A549 (cell line): Measurements from ENCODE around the gene TOE1. TPM values are rescaled to one million over a fixed set of nuclear protein-coding genes. Genes with fewer than 3 reads are reported as not detected.
"Not testable (repeated sequence)": the region's sequence is repeated elsewhere in the genome, so short reads cannot be mapped to it uniquely, and the experiment has no call there.

Experiments used
- ATAC-seq, 2 experiments: fragments of 200-7000 bp in 1 of 2; fragments of >200 bp in 1 of 2; cut with Nextera tagmentation in 1 of 2; cut with Tn5 transposase in 1 of 2; 3 replicates each; pipeline versions ENCODE4 v1.8.0 to v1.9.1; 2018 to 2020; ENCODE audit warnings: mild to moderate bottlenecking in 1 of 2, moderate library complexity in 1 of 2
- CTCF ChIA-PET: fragments of 300-600 bp; sonication (Branson Sonifier 250); formaldehyde crosslinking; extraction: SDS; loops from one replicate; lab custom pipeline; 2021; ENCODE audit warnings: antibody characterized with exemption, inconsistent platforms; lab: Yijun Ruan, JAX
- POLR2A ChIA-PET: fragments of 350-600 bp; formaldehyde crosslinking; extraction: SDS; loops from one replicate; lab custom pipeline; 2021; ENCODE audit warnings: antibody characterized with exemption, inconsistent platforms; lab: Yijun Ruan, JAX
- DNase-seq, 2 experiments: peaks; one replicate each; pipeline versions ENCODE4 v3.0.0 to v3.0.0-alpha.2; 2011 to 2016; ENCODE audit warnings: low read depth in 1 of 2, low spot score in 1 of 2
- FAIRE-seq: peaks from 2 replicates; lab custom pipeline; 2011; peaks lifted over from hg19 to GRCh38; lab: Jason Lieb, UNC
- H3K27ac ChIP-seq, 2 experiments: fragments of >200 bp; sonication (Bioruptor Twin); formaldehyde crosslinking; 3 replicates each; pipeline ENCODE4 v1.5.1; 2016 to 2017
- H3K4me1 ChIP-seq: fragments of >200 bp; sonication (Bioruptor Twin); formaldehyde crosslinking; 3 replicates; pipeline ENCODE4 v1.6.1; 2016
- H3K4me2 ChIP-seq: fragments of >200 bp; sonication (Bioruptor Twin); formaldehyde crosslinking; 3 replicates; pipeline ENCODE4 v1.6.1; 2016
- H3K4me3 ChIP-seq: fragments of >200 bp; sonication (Bioruptor Twin); formaldehyde crosslinking; 3 replicates; pipeline ENCODE4 v1.5.1; 2016
- H3K9me3 ChIP-seq: fragments of >200 bp; sonication (Bioruptor Twin); formaldehyde crosslinking; 3 replicates; pipeline ENCODE4 v1.6.1; 2016
- BCL3 ChIP-seq: fragments of >200 bp; sonication (Bioruptor Twin); formaldehyde crosslinking; IDR thresholded peaks from 3 replicates; pipeline ENCODE4 v1.6.1; 2016
- CBX8 ChIP-seq: fragments of 200-600 bp; sonication (generic); IDR thresholded peaks from 2 replicates; pipeline ENCODE4 v1.6.1; 2016
- E2F6 ChIP-seq: IDR thresholded peaks from 2 replicates; pipeline ENCODE4 v1.6.1; 2012; ENCODE audit warnings: low read depth, borderline replicate concordance
- HES2 ChIP-seq: fragments of >200 bp; sonication (Bioruptor Twin); formaldehyde crosslinking; IDR thresholded peaks from 2 replicates; pipeline ENCODE4 v1.6.1; 2016
- KDM5A ChIP-seq: fragments of 200-600 bp; sonication (generic); IDR thresholded peaks from 2 replicates; pipeline ENCODE4 v1.6.1; 2016; ENCODE audit warnings: antibody characterized with exemption, mild to moderate bottlenecking
- MAFK ChIP-seq: fragments of 450-650 bp; IDR thresholded peaks from 2 replicates; pipeline ENCODE4 v1.6.1; 2014; ENCODE audit not compliant: partially characterized antibody
- NPAS2 ChIP-seq: fragments of 250-450 bp; sonication (Bioruptor Pico); IDR thresholded peaks from 2 replicates; pipeline ENCODE4 v1.8.0; 2022; ENCODE audit warnings: mild to moderate bottlenecking, moderate library complexity, borderline replicate concordance
- NR3C1 ChIP-seq: fragments of >200 bp; sonication (Bioruptor Twin); formaldehyde crosslinking; IDR thresholded peaks from 3 replicates; pipeline ENCODE4 v1.6.1; 2017
- POLR2AphosphoS2 ChIP-seq: conservative IDR thresholded peaks from 2 replicates; pipeline ENCODE4 v1.6.1; 2012; ENCODE audit warnings: low read length, improper control_type of control experiment, inconsistent platforms
- RAD21 ChIP-seq, 2 experiments: fragments of >200 bp in 1 of 2; sonication (Bioruptor Twin) in 1 of 2; formaldehyde crosslinking in 1 of 2; IDR thresholded peaks in 1 of 2; conservative IDR thresholded peaks in 1 of 2; 2 replicates in 1 of 2; 3 replicates in 1 of 2; pipeline ENCODE4 v1.6.1; 2012 to 2018; ENCODE audit warnings: inconsistent platforms in 1 of 2
- TFCP2L1 ChIP-seq: fragments of 250-450 bp; sonication (Bioruptor Pico); IDR thresholded peaks from 2 replicates; pipeline ENCODE4 v1.5.0; 2021; ENCODE audit warnings: mild to moderate bottlenecking
- TP53 ChIP-seq: fragments of 250-450 bp; sonication (Bioruptor Pico); IDR thresholded peaks from 2 replicates; pipeline ENCODE4 v1.5.0; 2021; ENCODE audit warnings: mild to moderate bottlenecking, moderate library complexity
- ZFP36 ChIP-seq: fragments of 450-650 bp; IDR thresholded peaks from 2 replicates; pipeline ENCODE4 v1.6.1; 2014; ENCODE audit warnings: borderline replicate concordance; ENCODE audit not compliant: partially characterized antibody
- WGBS: methylation state at CpG from one replicate; pipeline ENCODE4 v1.1.6; 2017; ENCODE audit errors: missing lambda C conversion rate; 5-methylcytosine and 5-hydroxymethylcytosine counted together
- polyA plus RNA-seq, 4 experiments: library from polyadenylated mRNA; depleted of rRNA in 3 of 4; stranded (reverse); fragments of >200 nt; fragmentation: RNase III in 1 of 4; extraction: RNeasy Plus Mini Kit Qiagen cat#74134 plus additional on column Dnase treatment in 1 of 4; gene quantifications; 2 replicates in 3 of 4; 3 replicates in 1 of 4; pipeline ENCODE4 v1.2.3, GENCODE V29; 2011 to 2017

The TOE1 gene
- polyA plus RNA-seq, 2 of the 4 experiments (the other 2 are of a cell fraction): 13.3 to 13.7 TPM

- POLR2A ChIA-PET, H3K4me3 ChIP-seq, H3K9me3 ChIP-seq, H3K4me2 ChIP-seq, H3K4me1 ChIP-seq, DNase-seq, ATAC-seq, FAIRE-seq, H3K27ac ChIP-seq: not testable (repeated sequence)
- CTCF ChIA-PET: interaction anchor here (1.3 to 17.3 kb wide), 4 partner anchors 9 to 279 kb away, joined by 4 to 488 read pairs (median 8); partner anchors contain the start of genes HECTD3 and UROD
- 75% methylated on average over 6 of the region's 6 CpGs for WGBS
- TF ChIP-seq MAFK: peak; percentile 34
Measured at GRCh38 chr1:45291002-45291401, 49.0 kb upstream of the TOE1 start.

- ChIA-PET POLR2A (no interaction called here), CTCF (interaction anchor here (0.6 to 17.3 kb wide), 6 partner anchors 9 to 280 kb away, joined by 3 to 488 read pairs (median 7); partner anchors contain the start of genes HECTD3 and UROD)
- TF ChIP-seq TFCP2L1 (CRISPR knock-in tag) (no peak), BCL3 (no peak), POLR2AphosphoS2 (no peak)
- Histone ChIP-seq H3K9me3 (no peaks in the 10 kb centered on the region), H3K4me2 (no peak overlapping the region), H3K4me3 (no peak overlapping the region), H3K27ac (no peak overlapping the region), H3K4me1 (no peaks in the 10 kb centered on the region)
- FAIRE-seq (no peak), ATAC-seq (no peak), DNase-seq (no peak)
- WGBS: 51% methylated on average over 2 of the region's 2 CpGs
Measured at GRCh38 chr1:45291716-45292115, 48.3 kb upstream of the TOE1 start.

GRCh38 chr1:45297666-45298356 is 42.2 kb upstream of the TOE1 start:
- Histone ChIP-seq H3K4me3 (no peak overlapping the region), H3K4me1 (no peaks in the 10 kb centered on the region), H3K27ac (no peak overlapping the region), H3K9me3 (no peaks in the 10 kb centered on the region), H3K4me2 (no peak overlapping the region)
- CTCF ChIA-PET: interaction anchor here (1.1 to 17.3 kb wide), 3 partner anchors 20 to 286 kb away, joined by 3 to 488 read pairs (median 3); partner anchors contain the start of genes HECTD3 and UROD
- TF ChIP-seq RAD21 (conservative IDR thresholded peaks at IDR 0.05 in 1 of 2, IDR thresholded peaks at IDR 0.05 in 1 of 2): no peak
- no peak for TF ChIP-seq POLR2AphosphoS2
- TF ChIP-seq KDM5A: no peak
- TF ChIP-seq CBX8: no peak
- TF ChIP-seq HES2: no peak
- no peak for TF ChIP-seq TP53 (CRISPR knock-in tag)
- no peak for FAIRE-seq
- DNase-seq: no peak
- WGBS: 60% methylated on average over 8 of the region's 8 CpGs
- POLR2A ChIA-PET: no interaction called here
- ATAC-seq: no peak

GRCh38 chr1:45299296-45299695 is 40.7 kb upstream of the TOE1 start:
- no peak overlapping the region for H3K27ac ChIP-seq
- 0% methylated on average over 1 of the region's 1 CpG for WGBS
- no peak overlapping the region for H3K4me3 ChIP-seq
- FAIRE-seq (no peak), ATAC-seq (no peak), DNase-seq (no peak)
- H3K9me3 ChIP-seq: no peaks in the 10 kb centered on the region
- H3K4me2 ChIP-seq: no peak overlapping the region
- ChIA-PET POLR2A (no interaction called here), CTCF (interaction anchor here (0.8 to 17.3 kb wide), 13 partner anchors 14 to 506 kb away, joined by 3 to 488 read pairs (median 4); partner anchors contain the start of genes HECTD3 and UROD)
- TF ChIP-seq NPAS2 (no peak), E2F6 (no peak), MAFK (no peak), TFCP2L1 (CRISPR knock-in tag) (no peak), NR3C1 (no peak), ZFP36 (no peak), POLR2AphosphoS2 (no peak)
- peaks cover under 1% of the 10 kb centered on the region; the same call in 1 of the 3 replicates for H3K4me1 ChIP-seq
